KG1 (cell line): ENCODE measurements around the gene PPP4R4.
"Not testable (repeated sequence)": the region's sequence is repeated elsewhere in the genome, so short reads cannot be mapped to it uniquely, and the experiment has no call there.

Source experiments
- DNase-seq: peaks from one replicate; lab custom pipeline; 2025; lab: John Stamatoyannopoulos, UW

Gene PPP4R4

GRCh38 chr14:94276898-94277561, 102.9 kb downstream of the PPP4R4 start:
- DNase-seq, result not testable (repeated sequence)

GRCh38 chr14:94278731-94279130, 104.6 kb downstream of the PPP4R4 start:
- DNase-seq, result no peak

GRCh38 chr14:94282991-94283723, 109.0 kb downstream of the PPP4R4 start:
- no peak for DNase-seq

GRCh38 chr14:94284221-94284620, 110.1 kb downstream of the PPP4R4 start:
- DNase-seq, result no peak

GRCh38 chr14:94285158-94285557, 111.0 kb downstream of the PPP4R4 start:
- no peak for DNase-seq

- DNase-seq, result no peak
Observed at GRCh38 chr14:94288610-94289465, 114.7 kb downstream of the PPP4R4 start.

GRCh38 chr14:94290197-94290596, 116.1 kb downstream of the PPP4R4 start:
- DNase-seq, result no peak

DNA sequence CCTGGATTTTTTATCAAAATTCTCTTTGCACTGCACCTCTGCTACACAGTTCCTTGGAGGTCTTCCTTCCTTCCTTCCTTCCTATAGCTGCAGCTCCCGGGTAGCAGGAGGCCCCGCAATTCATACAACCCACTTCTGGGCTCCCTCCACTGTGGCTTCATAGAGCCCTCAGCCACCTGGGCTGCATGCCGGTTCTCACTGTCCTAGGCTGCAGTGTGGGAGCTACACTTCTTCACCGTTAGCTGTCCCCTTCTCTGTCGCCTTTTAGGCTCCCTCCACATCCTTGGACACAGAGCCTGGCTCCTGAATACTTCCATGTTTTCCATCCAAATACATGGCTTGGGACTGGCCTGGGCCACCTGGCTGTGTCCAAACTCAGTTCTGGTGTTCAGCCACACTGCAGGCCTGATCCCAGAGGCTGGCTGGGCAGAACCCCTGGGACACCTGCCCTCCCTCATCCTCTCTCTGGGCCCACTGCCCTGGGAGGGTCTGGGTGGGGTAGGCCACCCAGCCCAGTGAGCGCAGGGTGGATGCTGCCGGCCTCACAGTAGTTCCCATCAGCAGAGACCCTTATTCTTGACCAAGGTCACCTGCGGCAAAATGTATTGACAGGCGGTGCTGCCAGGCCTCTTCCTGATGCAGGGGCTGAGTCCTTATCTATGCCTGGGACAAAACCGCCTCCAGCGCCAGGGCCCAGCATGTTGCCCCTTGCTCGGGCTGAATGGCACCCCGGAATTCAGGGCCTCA, 117.2 kb downstream of the PPP4R4 start:
- DNase-seq, result no peak

DNA sequence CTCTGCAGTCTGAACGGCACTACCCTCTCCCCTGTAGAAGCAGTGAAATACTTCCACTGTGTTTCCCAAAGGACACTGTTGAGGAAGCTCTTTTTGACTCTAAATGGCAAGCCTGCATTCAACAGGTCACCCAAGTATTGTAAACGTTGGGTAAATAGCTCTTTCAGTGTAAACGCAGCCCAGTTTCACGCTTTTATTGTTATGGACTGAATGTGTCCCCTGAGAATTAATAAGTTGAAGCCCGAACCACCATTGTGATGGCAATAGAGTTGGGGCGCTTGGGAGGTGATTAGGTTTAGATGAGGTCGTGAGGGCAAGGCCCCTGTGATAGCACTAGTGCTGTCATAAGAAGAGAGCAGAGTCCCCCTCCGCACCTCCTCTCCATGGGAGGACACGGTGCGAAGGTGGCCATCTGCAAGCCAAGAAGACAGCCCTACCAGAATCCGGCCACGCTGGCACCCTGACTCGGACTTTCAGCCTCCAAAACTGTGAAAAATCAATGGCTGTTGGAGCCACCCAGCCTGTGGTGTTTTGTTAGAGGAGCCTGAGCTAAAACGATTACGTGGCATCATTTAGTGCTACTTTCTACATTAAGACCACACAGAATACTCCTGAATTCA, 117.9 kb downstream of the PPP4R4 start:
- no peak for DNase-seq

DNA sequence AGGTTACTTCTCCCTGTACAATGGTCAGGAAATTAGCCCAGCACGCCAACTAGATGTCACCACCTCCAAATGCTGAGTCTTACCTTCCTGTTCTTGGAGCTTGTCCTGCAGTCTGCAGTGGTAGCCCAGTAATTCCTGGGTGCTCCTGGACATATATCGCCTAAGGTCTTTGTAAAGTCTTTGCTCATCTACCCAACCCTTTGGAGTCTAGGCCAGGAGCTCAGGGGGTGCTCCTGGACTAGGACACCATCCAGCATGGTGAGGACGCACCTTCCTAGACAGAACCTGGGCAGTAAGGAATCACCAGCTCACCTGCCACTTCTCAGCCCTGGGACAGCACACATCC, 118.4 kb downstream of the PPP4R4 start:
- DNase-seq, result no peak

- no peak for DNase-seq
Observed at GRCh38 chr14:94292872-94293577, 118.9 kb downstream of the PPP4R4 start, which contains the start of gene SERPINA10. SERPINA10 (minus strand) TSS chr14:94293268; CDS start chr14:94290593, 2,675 bp downstream.

DNA sequence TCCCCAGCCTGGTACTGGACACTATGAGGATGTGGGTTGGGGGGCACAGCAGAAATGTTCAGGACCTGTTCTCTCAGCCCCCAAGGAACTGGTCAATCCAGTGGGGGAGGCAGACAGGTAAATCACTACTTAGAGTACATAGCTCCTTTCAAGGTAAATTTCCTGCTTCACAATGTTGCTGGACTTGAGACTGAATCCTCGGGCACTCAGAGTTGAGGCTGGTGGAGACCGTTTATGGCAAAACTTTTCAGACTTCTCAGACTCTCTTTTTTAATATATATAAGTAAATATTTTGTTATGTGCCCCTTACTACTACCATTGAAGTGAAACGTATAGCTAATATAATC, 119.4 kb downstream of the PPP4R4 start:
- no peak for DNase-seq

DNA sequence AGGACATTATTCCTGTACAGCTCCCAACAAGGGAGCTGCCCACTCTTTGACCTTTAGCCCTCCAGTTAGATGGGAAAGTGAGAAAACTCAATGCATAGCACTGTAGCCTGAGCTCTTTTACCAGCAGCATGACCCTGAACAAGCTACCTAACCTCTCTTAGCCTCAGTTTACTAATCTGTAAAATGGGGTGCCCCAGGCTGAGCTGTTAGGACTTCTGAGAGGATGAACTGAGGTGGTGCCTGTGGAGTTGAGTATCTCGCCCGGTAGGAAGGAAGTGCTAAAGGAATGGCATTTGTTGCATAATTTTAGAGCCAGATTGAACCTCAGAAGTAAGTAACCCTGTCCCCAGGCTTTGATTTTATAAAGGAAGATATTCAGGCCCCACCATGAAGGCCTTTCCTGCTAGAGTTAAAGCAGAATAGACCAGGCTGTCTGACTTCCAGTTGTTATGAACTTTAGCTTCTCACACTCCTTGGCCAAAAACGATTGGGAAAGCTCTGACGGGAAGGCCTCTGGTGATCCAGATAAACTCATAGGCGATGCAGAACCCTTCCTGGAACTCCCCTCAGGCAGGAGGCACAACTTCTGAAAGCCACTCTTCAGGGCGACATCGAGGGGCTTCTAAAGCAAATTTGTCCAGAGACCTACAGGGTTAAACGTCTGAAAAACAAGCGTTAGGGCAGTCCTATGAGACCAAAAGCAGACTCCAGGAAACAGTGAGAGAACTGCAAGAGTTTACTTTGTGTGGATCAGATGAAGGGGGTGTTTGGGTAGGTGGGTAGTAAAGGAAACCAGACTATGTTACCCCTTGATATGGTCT, 121.4 kb downstream of the PPP4R4 start:
- DNase-seq, result no peak

DNA sequence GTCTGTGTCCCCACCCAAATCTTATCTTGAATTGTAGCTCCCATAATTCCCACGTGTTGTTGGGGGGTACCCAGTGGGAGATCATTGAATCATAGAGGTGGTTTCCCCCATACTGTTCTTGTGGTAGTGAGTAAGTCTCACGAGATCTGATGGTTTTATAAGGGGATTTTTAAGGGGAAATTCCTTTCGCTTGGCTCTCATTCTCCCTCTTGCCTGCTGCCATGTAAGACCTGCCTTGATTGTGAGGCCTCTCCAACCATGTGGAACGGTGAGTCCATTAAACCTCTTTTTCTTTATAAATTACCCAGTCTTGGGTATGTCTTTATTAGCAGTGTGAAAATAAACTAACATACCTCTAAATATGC, 122.0 kb downstream of the PPP4R4 start:
- not testable (repeated sequence) for DNase-seq

DNA sequence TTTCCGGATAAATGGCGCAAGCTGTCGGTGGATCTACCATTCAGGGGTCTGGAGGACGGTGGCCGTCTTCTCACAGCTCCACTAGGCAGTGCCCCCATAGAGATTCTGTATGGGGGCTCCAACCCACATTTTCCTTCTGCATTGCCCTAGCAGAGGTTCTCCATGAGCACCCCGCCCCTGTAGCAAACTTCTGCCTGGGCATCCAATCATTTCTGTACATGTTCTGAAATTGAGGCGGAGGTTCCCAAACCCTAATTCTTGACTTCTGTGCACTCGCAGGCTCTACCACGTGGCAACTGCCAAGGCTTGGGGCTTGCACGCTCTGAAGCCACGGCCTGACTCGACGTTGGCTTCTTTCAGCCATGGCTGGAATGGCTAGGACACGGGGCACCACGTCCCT, 124.0 kb downstream of the PPP4R4 start:
- no peak for DNase-seq

- no peak for DNase-seq
Observed at GRCh38 chr14:94303111-94303510, 129.0 kb downstream of the PPP4R4 start.

DNA sequence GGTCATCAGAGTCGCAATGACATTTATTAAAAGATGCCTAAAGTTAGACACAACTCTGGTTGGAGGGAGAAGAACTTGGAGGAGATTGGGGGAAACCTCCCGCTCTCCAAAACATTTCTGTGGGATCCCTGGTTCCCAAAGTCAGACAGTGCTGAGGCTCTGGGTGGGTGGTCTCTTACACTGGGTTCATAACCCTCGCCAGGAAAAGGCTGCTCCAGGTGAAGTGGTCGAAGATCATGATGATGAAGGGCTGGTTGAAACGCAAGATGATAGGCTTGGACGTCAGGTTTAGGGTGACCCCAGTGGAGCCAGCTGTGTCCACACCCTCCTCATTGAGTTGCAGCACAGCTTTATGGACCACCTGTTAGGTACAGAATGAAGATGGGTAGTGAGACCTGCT, 130.1 kb downstream of the PPP4R4 start:
- DNase-seq, result no peak

GRCh38 chr14:94305620-94306019, 131.5 kb downstream of the PPP4R4 start:
- DNase-seq, result no peak

- DNase-seq, result no peak
Observed at GRCh38 chr14:94306047-94306978, 132.2 kb downstream of the PPP4R4 start.
